IMR-90 (cell line): ENCODE data around the gene TYSND1. TPM values are rescaled to one million over a fixed set of nuclear protein-coding genes. Genes with fewer than 3 reads are reported as not detected.

ENCODE experiments used
- ATAC-seq: fragments of 200-7000 bp; cut with Tn5 transposase; 2 replicates; pipeline ENCODE4 v1.9.1; 2020; ENCODE audit warnings: low read depth, mild to moderate bottlenecking, moderate library complexity
- BruUV-seq: library from RNA; stranded (reverse); fragments of 400-500 nt; replicated peaks from 2 replicates; lab custom pipeline; 2021; lab: Mats Ljungman, UMichigan
- CTCF ChIA-PET: fragments of 300-600 bp; formaldehyde crosslinking; extraction: SDS; loops from one replicate; lab custom pipeline; 2021; ENCODE audit warnings: antibody characterized with exemption; lab: Yijun Ruan, JAX
- POLR2A ChIA-PET: fragments of 300-600 bp; sonication (Branson Sonifier 250); formaldehyde crosslinking; loops from one replicate; lab custom pipeline; 2022; ENCODE audit warnings: antibody characterized with exemption; ENCODE audit not compliant: unreplicated experiment; lab: Charles Lee
- DNase-seq: peaks from one replicate; pipeline ENCODE4 v3.0.0; 2013
- H2AFZ ChIP-seq: replicated peaks from 2 replicates; pipeline ENCODE3; 2013; ENCODE audit warnings: low read length, mild to moderate bottlenecking; ENCODE audit not compliant: poor library complexity
- H2AK5ac ChIP-seq: 2 replicates; pipeline ENCODE4 v1.6.1; 2013; ENCODE audit warnings: low read depth, low read length, inconsistent platforms
- H2AK9ac ChIP-seq: replicated peaks from 2 replicates; pipeline ENCODE3; 2013; ENCODE audit warnings: mild to moderate bottlenecking, low read depth, low read length, moderate library complexity; ENCODE audit not compliant: poor library complexity
- H2BK120ac ChIP-seq: 2 replicates; pipeline ENCODE4 v1.6.1; 2013; ENCODE audit warnings: low read depth, low read length, inconsistent platforms
- H2BK15ac ChIP-seq: 3 replicates; pipeline ENCODE4 v1.6.1; 2013; ENCODE audit warnings: low read depth, low read length, inconsistent platforms
- H2BK20ac ChIP-seq: 2 replicates; pipeline ENCODE4 v1.6.1; 2013; ENCODE audit warnings: low read depth, mild to moderate bottlenecking, inconsistent platforms, low read length, moderate library complexity
- H2BK5ac ChIP-seq: 2 replicates; pipeline ENCODE4 v1.6.1; 2013; ENCODE audit warnings: mild to moderate bottlenecking, low read depth, low read length, inconsistent platforms; ENCODE audit not compliant: poor library complexity, severe bottlenecking
- H3K14ac ChIP-seq: replicated peaks from 2 replicates; pipeline ENCODE4 v1.6.1; 2013; ENCODE audit warnings: low read depth, low read length, inconsistent platforms
- H3K18ac ChIP-seq: 2 replicates; pipeline ENCODE4 v1.6.1; 2013; ENCODE audit warnings: low read depth, low read length, control low read depth
- H3K23ac ChIP-seq: 2 replicates; pipeline ENCODE4 v1.6.1; 2013; ENCODE audit warnings: low read depth, low read length, inconsistent platforms
- H3K27ac ChIP-seq: 2 replicates; pipeline ENCODE4 v1.5.1; 2013; ENCODE audit warnings: mild to moderate bottlenecking, control low read depth, low read length; ENCODE audit not compliant: insufficient read depth
- H3K27me3 ChIP-seq: 2 replicates; pipeline ENCODE4 v1.6.1; 2013; ENCODE audit warnings: low read length; ENCODE audit not compliant: control insufficient read depth, insufficient read depth
- H3K36me3 ChIP-seq: 2 replicates; pipeline ENCODE4 v1.6.1; 2013; ENCODE audit warnings: low read length, mixed read lengths; ENCODE audit not compliant: control insufficient read depth, insufficient read depth
- H3K4ac ChIP-seq: 2 replicates; pipeline ENCODE4 v1.6.1; 2013; ENCODE audit warnings: low read depth, low read length, inconsistent platforms
- H3K4me1 ChIP-seq: 2 replicates; pipeline ENCODE4 v1.6.1; 2013; ENCODE audit warnings: low read length, mixed read lengths; ENCODE audit not compliant: control insufficient read depth, insufficient read depth
- H3K4me2 ChIP-seq: 2 replicates; pipeline ENCODE4 v1.6.1; 2013; ENCODE audit warnings: low read depth, mild to moderate bottlenecking, control low read depth, low read length, moderate library complexity
- H3K4me3 ChIP-seq: 2 replicates; pipeline ENCODE4 v1.5.1; 2013; ENCODE audit warnings: low read depth, mild to moderate bottlenecking, control low read depth, low read length, moderate library complexity; ENCODE audit not compliant: insufficient read depth
- H3K56ac ChIP-seq: 2 replicates; pipeline ENCODE4 v1.6.1; 2013; ENCODE audit warnings: low read length, inconsistent platforms; ENCODE audit not compliant: insufficient read depth; ENCODE audit errors: extremely low read depth
- H3K79me1 ChIP-seq, 2 experiments: 2 replicates each; pipeline ENCODE4 v1.6.1; 2013; ENCODE audit warnings: low read length in 2 of 2, inconsistent platforms in 1 of 2, low read depth in 1 of 2
- H3K9ac ChIP-seq: 2 replicates; pipeline ENCODE4 v1.6.1; 2013; ENCODE audit warnings: low read depth, low read length, control low read depth
- H3K9me1 ChIP-seq: 2 replicates; pipeline ENCODE4 v1.6.1; 2013; ENCODE audit warnings: low read length, inconsistent platforms; ENCODE audit not compliant: insufficient read depth
- H3K9me3 ChIP-seq: 2 replicates; pipeline ENCODE4 v1.6.1; 2013; ENCODE audit warnings: low read length; ENCODE audit not compliant: control insufficient read depth, insufficient read depth
- H4K20me1 ChIP-seq: 2 replicates; pipeline ENCODE4 v1.6.1; 2013; ENCODE audit warnings: low read length, inconsistent platforms; ENCODE audit not compliant: insufficient read depth
- H4K5ac ChIP-seq: 2 replicates; pipeline ENCODE4 v1.6.1; 2013; ENCODE audit warnings: mild to moderate bottlenecking, low read depth, low read length, control low read depth
- H4K8ac ChIP-seq, 2 experiments: 2 replicates each; pipeline ENCODE4 v1.6.1; 2013; ENCODE audit warnings: low read depth in 2 of 2, low read length in 2 of 2, control low read depth in 1 of 2, inconsistent platforms in 1 of 2
- H4K91ac ChIP-seq: 2 replicates; pipeline ENCODE4 v1.6.1; 2013; ENCODE audit warnings: low read depth, low read length, inconsistent platforms; ENCODE audit not compliant: insufficient read depth
- BHLHE40 ChIP-seq: fragments of 150-350 bp; IDR thresholded peaks from 2 replicates; pipeline ENCODE4 v1.6.1; 2016; ENCODE audit warnings: mild to moderate bottlenecking, low read depth, low read length
- CEBPB ChIP-seq: IDR thresholded peaks from 2 replicates; pipeline ENCODE4 v1.6.1; 2012; ENCODE audit warnings: low read depth, low read length, improper control_type of control experiment
- CHD1 ChIP-seq: IDR thresholded peaks from 2 replicates; pipeline ENCODE4 v1.6.1; 2012; ENCODE audit warnings: low read depth, low read length, improper control_type of control experiment
- CTCF ChIP-seq: conservative IDR thresholded peaks from 2 replicates; pipeline ENCODE4 v1.5.1; 2012; ENCODE audit warnings: mild to moderate bottlenecking, low read depth, low read length, improper control_type of control experiment
- ELK1 ChIP-seq: fragments of 150-350 bp; IDR thresholded peaks from 2 replicates; pipeline ENCODE4 v1.6.1; 2016; ENCODE audit warnings: low read depth, mild to moderate bottlenecking, low read length, moderate library complexity, borderline replicate concordance
- FOS ChIP-seq: fragments of 150-350 bp; IDR thresholded peaks from 2 replicates; pipeline ENCODE4 v1.6.1; 2016; ENCODE audit warnings: low read depth, low read length
- MAFK ChIP-seq: IDR thresholded peaks from 2 replicates; pipeline ENCODE4 v1.6.1; 2012; ENCODE audit warnings: low read depth, low read length, improper control_type of control experiment
- MAZ ChIP-seq: IDR thresholded peaks from 2 replicates; pipeline ENCODE4 v1.6.1; 2012; ENCODE audit warnings: low read depth, mild to moderate bottlenecking, low read length, improper control_type of control experiment, moderate library complexity, borderline replicate concordance
- MXI1 ChIP-seq: IDR thresholded peaks from 2 replicates; pipeline ENCODE4 v1.6.1; 2012; ENCODE audit warnings: low read depth, mild to moderate bottlenecking, low read length, moderate library complexity, borderline replicate concordance
- NFE2L2 ChIP-seq: fragments of 150-350 bp; IDR thresholded peaks from 2 replicates; pipeline ENCODE4 v1.6.1; 2016; ENCODE audit warnings: low read depth, mild to moderate bottlenecking, low read length
- POLR2A ChIP-seq: IDR thresholded peaks from 2 replicates; pipeline ENCODE4 v1.6.1; 2012; ENCODE audit warnings: mild to moderate bottlenecking, low read depth, low read length
- RAD21 ChIP-seq: IDR thresholded peaks from 2 replicates; pipeline ENCODE4 v1.6.1; 2012; ENCODE audit warnings: low read length, improper control_type of control experiment
- RCOR1 ChIP-seq: IDR thresholded peaks from 2 replicates; pipeline ENCODE4 v1.6.1; 2012; ENCODE audit warnings: mild to moderate bottlenecking, low read length, improper control_type of control experiment; ENCODE audit not compliant: insufficient replicate concordance
- RFX5 ChIP-seq: IDR thresholded peaks from 2 replicates; pipeline ENCODE4 v1.8.0; 2012; ENCODE audit warnings: low read depth, mild to moderate bottlenecking, low read length, moderate library complexity
- SMC3 ChIP-seq: fragments of 150-350 bp; IDR thresholded peaks from 2 replicates; pipeline ENCODE4 v1.6.1; 2016; ENCODE audit warnings: low read depth, mild to moderate bottlenecking, antibody characterized with exemption, low read length, moderate library complexity
- WGBS, 2 experiments: methylation state at CpG; one replicate each; pipeline versions ENCODE4 v1.1.5 to v1.1.7; 2013; ENCODE audit warnings: missing lambda C conversion rate in 2 of 2; ENCODE audit not compliant: insufficient read length in 1 of 2; ENCODE audit errors: extremely low coverage in 2 of 2; 5-methylcytosine and 5-hydroxymethylcytosine counted together
- dilution Hi-C: fragments of 300-500 bp; cut with HindIII; formaldehyde crosslinking; loops from one replicate; pipeline ENCODE4 v1.14.3; 2018; ENCODE audit warnings: low sequenced_read_pairs; ENCODE audit not compliant: unreplicated experiment
- in situ Hi-C: fragments of 300-500 bp; cut with MboI; formaldehyde crosslinking; loops from 3 replicates; pipeline ENCODE4 v1.14.3; 2019; ENCODE audit warnings: low sequenced_read_pairs, inconsistent platforms, mixed read lengths
- intact Hi-C: fragments of 100-400 bp; cut with micrococcal nuclease; formaldehyde crosslinking; loops from 2 replicates; pipeline ENCODE4 v1.10.0; 2022
- polyA plus RNA-seq, 3 experiments: library from polyadenylated mRNA; depleted of rRNA; stranded (reverse); fragments of >200 nt; gene quantifications; 2 replicates each; pipeline ENCODE4 v1.2.3, GENCODE V29; 2012; ENCODE audit warnings: low replicate concordance in 1 of 3
- total RNA-seq: library from RNA; depleted of rRNA; stranded (reverse); fragments of >200 nt; gene quantifications from 2 replicates; pipeline ENCODE4 v1.2.3, GENCODE V29; 2012
- TF ChIP-seq, protein P1 (sequence below): fragments of 150-350 bp; IDR thresholded peaks from 2 replicates; pipeline ENCODE4 v1.6.1; 2017; ENCODE audit warnings: mild to moderate bottlenecking, antibody characterized with exemption, low read length, low read depth

Gene TYSND1
- total and polyA plus RNA-seq, 2 of the 4 experiments (the other 2 are of a cell fraction), result 2.9 to 4.1 TPM

GRCh38 chr10:70183304-70183703 lies 36.8 kb upstream of the TYSND1 start:
- no peaks in the 10 kb centered on the region for H3K79me1 ChIP-seq
- H2BK20ac ChIP-seq, result no peak overlapping the region
- peaks cover 3% of the 10 kb centered on the region for H3K4me1 ChIP-seq
- H3K9me3 ChIP-seq, result peaks cover 7% of the 10 kb centered on the region
- CTCF ChIA-PET, result interaction anchor here (0.6 kb wide), 1 partner anchor 221 kb away, joined by 3 read pairs; no protein-coding TSS in a partner anchor
- no peak overlapping the region for H2BK15ac ChIP-seq
- H3K18ac ChIP-seq, result no peak overlapping the region
- H3K36me3 ChIP-seq, result no peaks in the 10 kb centered on the region
- no peak overlapping the region for H2BK5ac ChIP-seq
- POLR2A ChIA-PET, result no interaction called here
- DNase-seq (no peak), ATAC-seq (no peak)
- in situ Hi-C loops (no loop called here), dilution Hi-C loops (no loop called here), intact Hi-C loops (no loop called here)
- H3K27me3 ChIP-seq, result peaks cover 6% of the 10 kb centered on the region
- TF ChIP-seq MAFK (no peak), RAD21 (no peak), MAZ (no peak), MXI1 (no peak), CEBPB (no peak), RFX5 (no peak), NFE2L2 (no peak), CHD1 (no peak), FOS (no peak), RCOR1 (no peak), SMC3 (no peak), POLR2A (no peak), BHLHE40 (no peak), ELK1 (no peak), CTCF (no peak)
- TF ChIP-seq, protein P1, sequence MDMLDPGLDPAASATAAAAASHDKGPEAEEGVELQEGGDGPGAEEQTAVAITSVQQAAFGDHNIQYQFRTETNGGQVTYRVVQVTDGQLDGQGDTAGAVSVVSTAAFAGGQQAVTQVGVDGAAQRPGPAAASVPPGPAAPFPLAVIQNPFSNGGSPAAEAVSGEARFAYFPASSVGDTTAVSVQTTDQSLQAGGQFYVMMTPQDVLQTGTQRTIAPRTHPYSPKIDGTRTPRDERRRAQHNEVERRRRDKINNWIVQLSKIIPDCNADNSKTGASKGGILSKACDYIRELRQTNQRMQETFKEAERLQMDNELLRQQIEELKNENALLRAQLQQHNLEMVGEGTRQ, result no peak
- no TSS peak for BruUV-seq
- H3K27ac ChIP-seq, result no peak overlapping the region
- no peak overlapping the region for H3K4me3 ChIP-seq
- H2AK5ac ChIP-seq, result no peak overlapping the region
- no peak overlapping the region for H3K23ac ChIP-seq
- H3K14ac ChIP-seq, result no peak overlapping the region
- no peak overlapping the region for H2AK9ac ChIP-seq
- H4K5ac ChIP-seq, result no peak overlapping the region
- H2AFZ ChIP-seq, result no peak overlapping the region
- H3K4me2 ChIP-seq, result no peak overlapping the region
- no peak overlapping the region for H3K56ac ChIP-seq
- no peak overlapping the region for H4K8ac ChIP-seq
- no peaks in the 10 kb centered on the region for H3K9me1 ChIP-seq
- H2BK120ac ChIP-seq, result no peak overlapping the region
- no peak overlapping the region for H3K4ac ChIP-seq
- no peak overlapping the region for H4K91ac ChIP-seq
- WGBS, 2 experiments, result no CpG with 5 or more reads among the region's 2 CpGs
- no peak overlapping the region for H3K9ac ChIP-seq
- no peaks in the 10 kb centered on the region for H4K20me1 ChIP-seq
